HepG2 (cell line): Measurements from ENCODE around the gene TCEA3. TPM values are rescaled to one million over a fixed set of nuclear protein-coding genes. Genes with fewer than 3 reads are reported as not detected.
A peak's percentile ranks its signal among the peaks of the same experiment; 100 is the strongest.

Experiments
- ATAC-seq: fragments of 200-7000 bp; cut with Tn5 transposase; 3 replicates; pipeline ENCODE4 v1.9.1; 2020; ENCODE audit warnings: mild to moderate bottlenecking, moderate library complexity
- BruUV-seq: library from RNA; stranded (reverse); fragments of 400-500 nt; replicated peaks from 2 replicates; lab custom pipeline; 2021; lab: Mats Ljungman, UMichigan
- CTCF ChIA-PET: fragments of 300-600 bp; formaldehyde crosslinking; extraction: SDS; loops from one replicate; lab custom pipeline; 2021; ENCODE audit warnings: low total read pairs, inconsistent platforms, low intra/inter-chr PET ratio; lab: Yijun Ruan, JAX
- POLR2A ChIA-PET: fragments of 350-600 bp; sonication (Branson Sonifier 250); formaldehyde crosslinking; loops from one replicate; lab custom pipeline; 2020; ENCODE audit warnings: antibody characterized with exemption, inconsistent platforms; lab: Yijun Ruan, JAX
- DNase-seq: peaks from one replicate; pipeline ENCODE4 v3.0.0-alpha.2; 2015; ENCODE audit warnings: low spot score
- FAIRE-seq: peaks from 3 replicates; lab custom pipeline; 2011; peaks lifted over from hg19 to GRCh38; lab: Jason Lieb, UNC
- H2AFZ ChIP-seq: one replicate; pipeline ENCODE4 v1.6.1; 2011; ENCODE audit warnings: low read length, inconsistent platforms
- H3K27ac ChIP-seq: fragments of 300-600 bp; 3 replicates; pipeline ENCODE4 v1.8.0; 2011; ENCODE audit warnings: mixed run types, mild to moderate bottlenecking, mixed read lengths, low read length, inconsistent platforms; ENCODE audit not compliant: insufficient read depth; ENCODE audit errors: extremely low read length
- H3K27me3 ChIP-seq, 2 experiments: fragments of 200-600 bp in 1 of 2; 2 replicates in 1 of 2; 3 replicates in 1 of 2; pipeline versions ENCODE4 v1.6.0 to v1.8.0; 2011; ENCODE audit warnings: low read length in 2 of 2, mild to moderate bottlenecking in 2 of 2, moderate library complexity in 2 of 2, inconsistent platforms in 1 of 2; ENCODE audit not compliant: insufficient read depth in 2 of 2, control insufficient read depth in 1 of 2
- H3K36me3 ChIP-seq, 2 experiments: fragments of 200-600 bp in 1 of 2; replicated peaks in 1 of 2; 2 replicates in 1 of 2; 3 replicates in 1 of 2; pipeline versions ENCODE4 v1.5.1 to v1.8.0; 2011; ENCODE audit warnings: low read length in 2 of 2, inconsistent platforms in 1 of 2; ENCODE audit not compliant: insufficient read depth in 2 of 2, control insufficient read depth in 1 of 2
- H3K4me1 ChIP-seq: 2 replicates; pipeline ENCODE4 v1.5.1; 2012; ENCODE audit warnings: low read length, inconsistent platforms; ENCODE audit not compliant: insufficient read depth
- H3K4me2 ChIP-seq: 2 replicates; pipeline ENCODE4 v1.6.0; 2011; ENCODE audit warnings: low read depth, low read length, inconsistent platforms
- H3K4me3 ChIP-seq, 3 experiments: fragments of 200-600 bp in 1 of 3; sonication (generic), shearing (Covaris generic) in 1 of 3; replicated peaks in 1 of 3; 2 replicates each; pipeline ENCODE4 v1.5.1; 2011 to 2016; ENCODE audit warnings: low read length in 3 of 3, inconsistent platforms in 2 of 3, low read depth in 2 of 3, mild to moderate bottlenecking in 2 of 3, control low read depth in 1 of 3, mixed read lengths in 1 of 3; ENCODE audit not compliant: insufficient read depth in 1 of 3
- H3K79me2 ChIP-seq: one replicate; pipeline ENCODE4 v1.6.1; 2011; ENCODE audit warnings: low read length, inconsistent platforms; ENCODE audit not compliant: insufficient read depth
- H3K9ac ChIP-seq: 2 replicates; pipeline ENCODE4 v1.6.0; 2011; ENCODE audit warnings: mild to moderate bottlenecking, low read depth, low read length, inconsistent platforms; ENCODE audit not compliant: insufficient read depth
- H3K9me3 ChIP-seq: 2 replicates; pipeline ENCODE4 v1.5.1; 2012; ENCODE audit warnings: mild to moderate bottlenecking, low read length
- H4K20me1 ChIP-seq: 2 replicates; pipeline ENCODE4 v1.6.0; 2011; ENCODE audit warnings: inconsistent platforms, mild to moderate bottlenecking, low read length, moderate library complexity; ENCODE audit not compliant: insufficient read depth
- CEBPB ChIP-seq: IDR thresholded peaks from 2 replicates; pipeline ENCODE4 v1.6.1; 2011; ENCODE audit warnings: low read depth, low read length, improper control_type of control experiment, borderline replicate concordance
- NKX3-1 ChIP-seq: sonication (generic); formaldehyde crosslinking; IDR thresholded peaks from 2 replicates; pipeline ENCODE4 v1.5.0; 2020; ENCODE audit warnings: missing genetic modification reagents
- ZNF263 ChIP-seq: sonication (generic); formaldehyde crosslinking; IDR thresholded peaks from 2 replicates; pipeline ENCODE4 v1.4.0; 2020; ENCODE audit warnings: missing genetic modification reagents
- ZNF615 ChIP-seq: sonication (generic); formaldehyde crosslinking; IDR thresholded peaks from 2 replicates; pipeline ENCODE4 v1.5.0; 2020; ENCODE audit warnings: mild to moderate bottlenecking, missing genetic modification reagents, borderline replicate concordance
- ZZZ3 ChIP-seq: sonication (generic); formaldehyde crosslinking; IDR thresholded peaks from 2 replicates; pipeline ENCODE4 v1.4.0; 2020; ENCODE audit warnings: missing genetic modification reagents, mild to moderate bottlenecking, borderline replicate concordance
- WGBS: methylation state at CpG from one replicate; pipeline ENCODE4 v1.1.6; 2017; ENCODE audit warnings: low lambda C conversion rate; 5-methylcytosine and 5-hydroxymethylcytosine counted together
- in situ Hi-C: cut with HindIII; loops from 2 replicates; pipeline ENCODE4 v1.10.0; 2017; ENCODE audit warnings: low pct_unique_long_range_greater_than_20kb; ENCODE audit not compliant: extremely low pct_ligation_motif_present
- intact Hi-C: fragments of 100-400 bp; cut with micrococcal nuclease; formaldehyde crosslinking; loops from one replicate; pipeline ENCODE4 v1.10.0; 2022; ENCODE audit not compliant: unreplicated experiment
- polyA plus RNA-seq, 8 experiments: library from polyadenylated mRNA; depleted of rRNA in 3 of 8; stranded (reverse) in 7 of 8; unstranded in 1 of 8; fragments of >200 nt; fragmentation: Illumina TruSeq in 4 of 8; extraction: Trizol in 4 of 8; gene quantifications; 2 replicates each; pipeline versions ENCODE4 v1.2.1 to v1.2.3, GENCODE V29; 2011 to 2016; ENCODE audit warnings: low read depth in 4 of 8, missing spikeins in 1 of 8, mixed read lengths in 1 of 8; ENCODE audit not compliant: insufficient read depth in 1 of 8
- total RNA-seq, 5 experiments: library from RNA; depleted of rRNA; stranded (reverse); fragments of >200 nt; fragmentation: Illumina TruSeq; extraction: Trizol; gene quantifications; 2 replicates each; pipeline ENCODE4 v1.2.3, GENCODE V29; 2016; ENCODE audit warnings: low read depth in 1 of 5
- TF ChIP-seq, protein P1 (sequence below): sonication (generic); formaldehyde crosslinking; IDR thresholded peaks from 2 replicates; pipeline ENCODE4 v1.4.0; 2020; ENCODE audit warnings: mild to moderate bottlenecking, missing genetic modification reagents

TCEA3 gene
- total and polyA plus RNA-seq, 2 of the 13 experiments (the other 11 are each of a cell fraction or from before 2014, with no cell fraction given): 55.5 to 84.6 TPM

DNA sequence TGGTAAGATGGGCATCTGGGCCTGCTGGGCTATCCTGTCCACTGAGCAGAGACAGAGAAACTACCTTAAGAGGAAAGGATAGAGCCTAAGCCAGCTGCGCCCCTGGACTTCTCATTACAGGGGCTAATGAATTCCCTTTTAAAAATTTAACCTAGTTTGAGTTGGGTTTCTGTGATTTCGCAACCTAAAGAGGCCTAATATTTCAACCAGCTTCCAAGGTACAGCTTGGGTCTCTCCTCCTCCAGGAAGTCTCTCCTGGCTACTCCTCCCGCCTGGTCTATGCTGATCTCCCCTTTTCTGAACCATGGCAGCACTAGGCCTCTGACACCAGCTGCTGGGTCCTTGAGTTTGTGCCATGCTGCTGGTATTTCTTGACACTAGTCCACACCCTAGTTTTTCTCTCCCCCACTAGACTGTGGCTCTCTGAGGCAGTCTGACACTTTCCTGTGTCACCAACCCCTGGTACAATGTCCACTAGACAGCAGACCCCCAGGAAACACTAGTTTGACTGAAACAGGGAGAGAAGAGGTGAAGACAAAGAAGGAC is 29.0 kb upstream of the TCEA3 start:
- no peak overlapping the region for H2AFZ ChIP-seq
- ChIA-PET POLR2A (no interaction called here), CTCF (no interaction called here)
- no peak for TF ChIP-seq ZNF615 (CRISPR knock-in tag)
- TF ChIP-seq NKX3-1 (CRISPR knock-in tag): no peak
- TF ChIP-seq CEBPB: peak; percentile 76
- no peak for TF ChIP-seq ZZZ3 (CRISPR knock-in tag)
- 0 out of 2 replicates have a peak, but pooled peaks have one; percentile 27 for TF ChIP-seq ZNF263 (CRISPR knock-in tag)
- TF ChIP-seq, protein P1, sequence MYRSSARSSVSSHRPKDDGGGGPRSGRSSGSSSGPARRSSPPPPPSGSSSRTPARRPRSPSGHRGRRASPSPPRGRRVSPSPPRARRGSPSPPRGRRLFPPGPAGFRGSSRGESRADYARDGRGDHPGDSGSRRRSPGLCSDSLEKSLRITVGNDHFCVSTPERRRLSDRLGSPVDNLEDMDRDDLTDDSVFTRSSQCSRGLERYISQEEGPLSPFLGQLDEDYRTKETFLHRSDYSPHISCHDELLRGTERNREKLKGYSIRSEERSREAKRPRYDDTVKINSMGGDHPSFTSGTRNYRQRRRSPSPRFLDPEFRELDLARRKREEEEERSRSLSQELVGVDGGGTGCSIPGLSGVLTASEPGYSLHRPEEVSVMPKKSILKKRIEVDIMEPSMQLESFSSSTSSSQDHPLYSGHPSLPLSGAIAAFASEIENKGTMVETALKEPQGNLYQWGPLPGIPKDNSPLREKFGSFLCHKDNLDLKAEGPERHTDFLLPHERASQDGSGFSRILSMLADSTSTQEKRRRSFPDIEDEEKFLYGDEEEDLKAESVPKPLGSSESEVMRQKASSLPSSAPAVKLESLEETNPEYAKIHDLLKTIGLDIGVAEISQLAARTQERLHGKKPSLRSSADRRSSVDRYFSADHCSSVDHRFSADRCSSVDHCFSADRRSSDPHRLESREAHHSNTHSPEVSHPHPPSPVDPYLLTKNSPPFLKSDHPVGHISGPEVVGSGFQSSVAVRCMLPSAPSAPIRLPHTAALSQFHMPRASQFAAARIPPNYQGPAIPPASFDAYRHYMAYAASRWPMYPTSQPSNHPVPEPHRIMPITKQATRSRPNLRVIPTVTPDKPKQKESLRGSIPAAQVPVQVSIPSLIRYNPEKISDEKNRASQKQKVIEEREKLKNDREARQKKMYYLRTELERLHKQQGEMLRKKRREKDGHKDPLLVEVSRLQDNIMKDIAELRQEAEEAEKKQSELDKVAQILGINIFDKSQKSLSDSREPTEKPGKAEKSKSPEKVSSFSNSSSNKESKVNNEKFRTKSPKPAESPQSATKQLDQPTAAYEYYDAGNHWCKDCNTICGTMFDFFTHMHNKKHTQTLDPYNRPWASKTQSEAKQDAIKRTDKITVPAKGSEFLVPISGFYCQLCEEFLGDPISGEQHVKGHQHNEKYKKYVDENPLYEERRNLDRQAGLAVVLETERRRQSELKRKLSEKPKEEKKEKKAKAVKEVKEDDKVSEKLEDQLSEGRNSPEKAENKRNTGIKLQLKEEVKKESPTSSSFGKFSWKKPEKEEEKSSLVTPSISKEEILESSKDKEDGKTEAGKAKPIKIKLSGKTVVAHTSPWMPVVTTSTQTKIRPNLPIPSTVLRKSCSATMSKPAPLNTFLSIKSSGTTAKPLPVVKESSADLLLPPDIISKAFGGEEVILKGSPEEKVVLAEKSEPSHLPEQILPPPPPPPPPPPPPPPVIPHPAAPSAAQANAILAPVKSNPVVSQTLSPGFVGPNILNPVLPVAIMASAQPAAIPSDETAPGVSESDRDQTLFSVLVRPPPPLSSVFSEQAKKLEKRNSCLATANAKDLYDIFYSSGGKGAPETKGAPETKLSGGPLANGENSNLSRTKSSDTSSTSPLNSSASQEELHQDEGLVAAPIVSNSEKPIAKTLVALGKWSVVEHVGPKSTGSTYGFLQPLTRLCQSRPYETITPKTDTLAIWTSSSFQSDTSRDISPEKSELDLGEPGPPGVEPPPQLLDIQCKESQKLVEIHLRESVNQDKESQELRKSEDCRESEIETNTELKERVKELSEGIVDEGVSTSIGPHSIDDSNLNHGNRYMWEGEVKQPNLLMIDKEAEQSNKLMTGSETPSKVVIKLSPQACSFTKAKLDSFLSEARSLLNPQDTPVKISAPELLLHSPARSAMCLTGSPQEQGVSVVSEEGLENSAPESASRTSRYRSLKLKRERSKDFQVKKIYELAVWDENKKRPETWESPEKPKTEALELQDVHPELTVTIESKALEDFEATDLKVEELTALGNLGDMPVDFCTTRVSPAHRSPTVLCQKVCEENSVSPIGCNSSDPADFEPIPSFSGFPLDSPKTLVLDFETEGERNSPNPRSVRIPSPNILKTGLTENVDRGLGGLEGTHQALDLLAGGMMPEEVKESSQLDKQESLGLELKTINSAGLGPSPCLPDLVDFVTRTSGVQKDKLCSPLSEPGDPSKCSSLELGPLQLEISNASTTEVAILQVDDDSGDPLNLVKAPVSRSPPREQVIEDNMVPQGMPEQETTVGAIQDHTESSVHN (CRISPR knock-in tag): no peak
- H3K4me1 ChIP-seq: peaks cover 47% of the 10 kb centered on the region
- no peak for DNase-seq
- no peak overlapping the region; the same call in 1 of the 2 replicates for H3K9ac ChIP-seq
- H3K4me2 ChIP-seq: no peak overlapping the region
- intact Hi-C loops (no loop called here), in situ Hi-C loops (no loop called here)
- no peak for FAIRE-seq
- no TSS peak for BruUV-seq
- no peaks in the 10 kb centered on the region for H4K20me1 ChIP-seq
- peaks cover 10 to 51% of the 10 kb centered on the region in 2 experiments; a peak in 4 of 5 replicates for H3K36me3 ChIP-seq
- no peaks in the 10 kb centered on the region for H3K9me3 ChIP-seq
- H3K27ac ChIP-seq: no peak overlapping the region
- no peaks in the 10 kb centered on the region for H3K27me3 ChIP-seq
- H3K79me2 ChIP-seq: no peaks in the 10 kb centered on the region
- no peak overlapping the region for H3K4me3 ChIP-seq
- no peak for ATAC-seq
- 88% methylated on average over 3 of the region's 3 CpGs for WGBS
